SK-N-SH treated with all-trans-retinoic acid at 6 μM for 48 hours (cell line): ENCODE results near the gene MT4.

Source experiments
- CSDC2 ChIP-seq: fragments of 250-450 bp; sonication (Bioruptor Pico); IDR thresholded peaks from 2 replicates; pipeline ENCODE4 v1.5.0; 2020; ENCODE audit warnings: mild to moderate bottlenecking, moderate library complexity
- ISL1 ChIP-seq: fragments of 250-450 bp; sonication (Bioruptor Pico); IDR thresholded peaks from 2 replicates; pipeline ENCODE4 v2.1.2; 2022; ENCODE audit warnings: mild to moderate bottlenecking, moderate library complexity
- TOX ChIP-seq: fragments of 250-450 bp; sonication (Bioruptor Pico); IDR thresholded peaks from 2 replicates; pipeline ENCODE4 v1.8.0; 2021; ENCODE audit warnings: mild to moderate bottlenecking, moderate library complexity, borderline replicate concordance
- ZFP3 ChIP-seq: fragments of 250-450 bp; sonication (Bioruptor Pico); IDR thresholded peaks from 2 replicates; pipeline ENCODE4 v1.5.0; 2020; ENCODE audit warnings: mild to moderate bottlenecking, moderate library complexity
- ZNF565 ChIP-seq: fragments of 450-650 bp; formaldehyde crosslinking; conservative IDR thresholded peaks from 2 replicates; pipeline ENCODE4 v1.5.0; 2020; ENCODE audit warnings: low read depth, mild to moderate bottlenecking, moderate library complexity
- ZNF70 ChIP-seq: fragments of 450-650 bp; formaldehyde crosslinking; IDR thresholded peaks from 2 replicates; pipeline ENCODE4 v1.5.0; 2020; ENCODE audit warnings: mild to moderate bottlenecking, moderate library complexity
- TF ChIP-seq, protein P1 (sequence below): fragments of 250-450 bp; sonication (Bioruptor Pico); IDR thresholded peaks from 2 replicates; pipeline ENCODE4 v1.8.0; 2021; ENCODE audit warnings: low read depth, mild to moderate bottlenecking, moderate library complexity, borderline replicate concordance
- TF ChIP-seq, protein P2 (sequence below): fragments of 250-450 bp; sonication (Bioruptor Pico); IDR thresholded peaks from 2 replicates; pipeline ENCODE4 v1.8.0; 2020; ENCODE audit warnings: mild to moderate bottlenecking, moderate library complexity, borderline replicate concordance
- TF ChIP-seq, protein P3 (sequence below): fragments of 250-450 bp; sonication (Bioruptor Pico); IDR thresholded peaks from 2 replicates; pipeline ENCODE4 v1.5.1; 2021; ENCODE audit warnings: mild to moderate bottlenecking, moderate library complexity
- TF ChIP-seq, protein P4 (sequence below): fragments of 250-450 bp; sonication (Bioruptor Pico); IDR thresholded peaks from 2 replicates; pipeline ENCODE4 v1.5.0; 2020; ENCODE audit warnings: mild to moderate bottlenecking, moderate library complexity

DNA sequence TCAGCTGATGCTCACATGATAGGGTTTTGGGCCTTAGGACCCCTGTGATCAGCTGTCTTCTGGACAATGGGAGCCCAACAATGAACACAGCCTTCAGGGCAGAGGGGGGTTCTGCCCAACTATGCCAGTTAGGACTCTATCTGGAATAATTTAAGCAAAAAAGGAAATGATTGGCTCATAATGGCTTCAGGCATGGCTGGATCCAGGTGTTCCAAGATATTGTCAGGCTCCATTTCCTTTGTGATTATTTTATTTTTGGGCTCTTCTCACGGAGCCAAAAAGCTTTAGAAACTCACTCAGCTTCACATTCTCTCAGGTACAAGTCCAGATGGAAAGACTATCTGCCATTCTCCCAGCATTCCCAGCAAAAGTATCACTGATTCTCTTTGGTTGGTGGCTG, 40.6 kb downstream of the MT4 start:
- TF ChIP-seq, protein P1, sequence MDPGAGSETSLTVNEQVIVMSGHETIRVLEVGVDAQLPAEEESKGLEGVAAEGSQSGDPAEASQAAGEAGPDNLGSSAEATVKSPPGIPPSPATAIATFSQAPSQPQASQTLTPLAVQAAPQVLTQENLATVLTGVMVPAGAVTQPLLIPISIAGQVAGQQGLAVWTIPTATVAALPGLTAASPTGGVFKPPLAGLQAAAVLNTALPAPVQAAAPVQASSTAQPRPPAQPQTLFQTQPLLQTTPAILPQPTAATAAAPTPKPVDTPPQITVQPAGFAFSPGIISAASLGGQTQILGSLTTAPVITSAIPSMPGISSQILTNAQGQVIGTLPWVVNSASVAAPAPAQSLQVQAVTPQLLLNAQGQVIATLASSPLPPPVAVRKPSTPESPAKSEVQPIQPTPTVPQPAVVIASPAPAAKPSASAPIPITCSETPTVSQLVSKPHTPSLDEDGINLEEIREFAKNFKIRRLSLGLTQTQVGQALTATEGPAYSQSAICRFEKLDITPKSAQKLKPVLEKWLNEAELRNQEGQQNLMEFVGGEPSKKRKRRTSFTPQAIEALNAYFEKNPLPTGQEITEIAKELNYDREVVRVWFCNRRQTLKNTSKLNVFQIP (CRISPR knock-in tag), result no peak
- TF ChIP-seq TOX (CRISPR knock-in tag) (no peak), ZNF565 (CRISPR knock-in tag) (no peak), ZNF70 (CRISPR knock-in tag) (no peak), ZFP3 (CRISPR knock-in tag) (no peak), ISL1 (CRISPR knock-in tag) (no peak), CSDC2 (CRISPR knock-in tag) (no peak)
- TF ChIP-seq, protein P2, sequence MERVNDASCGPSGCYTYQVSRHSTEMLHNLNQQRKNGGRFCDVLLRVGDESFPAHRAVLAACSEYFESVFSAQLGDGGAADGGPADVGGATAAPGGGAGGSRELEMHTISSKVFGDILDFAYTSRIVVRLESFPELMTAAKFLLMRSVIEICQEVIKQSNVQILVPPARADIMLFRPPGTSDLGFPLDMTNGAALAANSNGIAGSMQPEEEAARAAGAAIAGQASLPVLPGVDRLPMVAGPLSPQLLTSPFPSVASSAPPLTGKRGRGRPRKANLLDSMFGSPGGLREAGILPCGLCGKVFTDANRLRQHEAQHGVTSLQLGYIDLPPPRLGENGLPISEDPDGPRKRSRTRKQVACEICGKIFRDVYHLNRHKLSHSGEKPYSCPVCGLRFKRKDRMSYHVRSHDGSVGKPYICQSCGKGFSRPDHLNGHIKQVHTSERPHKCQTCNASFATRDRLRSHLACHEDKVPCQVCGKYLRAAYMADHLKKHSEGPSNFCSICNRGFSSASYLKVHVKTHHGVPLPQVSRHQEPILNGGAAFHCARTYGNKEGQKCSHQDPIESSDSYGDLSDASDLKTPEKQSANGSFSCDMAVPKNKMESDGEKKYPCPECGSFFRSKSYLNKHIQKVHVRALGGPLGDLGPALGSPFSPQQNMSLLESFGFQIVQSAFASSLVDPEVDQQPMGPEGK (CRISPR knock-in tag), result no peak
- TF ChIP-seq, protein P3, sequence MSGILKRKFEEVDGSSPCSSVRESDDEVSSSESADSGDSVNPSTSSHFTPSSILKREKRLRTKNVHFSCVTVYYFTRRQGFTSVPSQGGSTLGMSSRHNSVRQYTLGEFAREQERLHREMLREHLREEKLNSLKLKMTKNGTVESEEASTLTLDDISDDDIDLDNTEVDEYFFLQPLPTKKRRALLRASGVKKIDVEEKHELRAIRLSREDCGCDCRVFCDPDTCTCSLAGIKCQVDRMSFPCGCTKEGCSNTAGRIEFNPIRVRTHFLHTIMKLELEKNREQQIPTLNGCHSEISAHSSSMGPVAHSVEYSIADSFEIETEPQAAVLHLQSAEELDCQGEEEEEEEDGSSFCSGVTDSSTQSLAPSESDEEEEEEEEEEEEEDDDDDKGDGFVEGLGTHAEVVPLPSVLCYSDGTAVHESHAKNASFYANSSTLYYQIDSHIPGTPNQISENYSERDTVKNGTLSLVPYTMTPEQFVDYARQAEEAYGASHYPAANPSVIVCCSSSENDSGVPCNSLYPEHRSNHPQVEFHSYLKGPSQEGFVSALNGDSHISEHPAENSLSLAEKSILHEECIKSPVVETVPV, result no peak
- TF ChIP-seq, protein P4, sequence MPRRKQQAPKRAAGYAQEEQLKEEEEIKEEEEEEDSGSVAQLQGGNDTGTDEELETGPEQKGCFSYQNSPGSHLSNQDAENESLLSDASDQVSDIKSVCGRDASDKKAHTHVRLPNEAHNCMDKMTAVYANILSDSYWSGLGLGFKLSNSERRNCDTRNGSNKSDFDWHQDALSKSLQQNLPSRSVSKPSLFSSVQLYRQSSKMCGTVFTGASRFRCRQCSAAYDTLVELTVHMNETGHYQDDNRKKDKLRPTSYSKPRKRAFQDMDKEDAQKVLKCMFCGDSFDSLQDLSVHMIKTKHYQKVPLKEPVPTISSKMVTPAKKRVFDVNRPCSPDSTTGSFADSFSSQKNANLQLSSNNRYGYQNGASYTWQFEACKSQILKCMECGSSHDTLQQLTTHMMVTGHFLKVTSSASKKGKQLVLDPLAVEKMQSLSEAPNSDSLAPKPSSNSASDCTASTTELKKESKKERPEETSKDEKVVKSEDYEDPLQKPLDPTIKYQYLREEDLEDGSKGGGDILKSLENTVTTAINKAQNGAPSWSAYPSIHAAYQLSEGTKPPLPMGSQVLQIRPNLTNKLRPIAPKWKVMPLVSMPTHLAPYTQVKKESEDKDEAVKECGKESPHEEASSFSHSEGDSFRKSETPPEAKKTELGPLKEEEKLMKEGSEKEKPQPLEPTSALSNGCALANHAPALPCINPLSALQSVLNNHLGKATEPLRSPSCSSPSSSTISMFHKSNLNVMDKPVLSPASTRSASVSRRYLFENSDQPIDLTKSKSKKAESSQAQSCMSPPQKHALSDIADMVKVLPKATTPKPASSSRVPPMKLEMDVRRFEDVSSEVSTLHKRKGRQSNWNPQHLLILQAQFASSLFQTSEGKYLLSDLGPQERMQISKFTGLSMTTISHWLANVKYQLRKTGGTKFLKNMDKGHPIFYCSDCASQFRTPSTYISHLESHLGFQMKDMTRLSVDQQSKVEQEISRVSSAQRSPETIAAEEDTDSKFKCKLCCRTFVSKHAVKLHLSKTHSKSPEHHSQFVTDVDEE (CRISPR knock-in tag), result no peak
